Nephron progenitor cell (in vitro differentiated cells): ENCODE measurements around the gene PLEKHG4B.

ENCODE experiments used
- DNase-seq: peaks from one replicate; pipeline ENCODE4 v3.0.0; 2021
- H3K27ac Mint-ChIP-seq: 2 replicates; pipeline ENCODE4 v1.8.0; 2021; ENCODE audit warnings: mild to moderate bottlenecking, moderate library complexity, mixed read lengths
- H3K27me3 Mint-ChIP-seq: 2 replicates; pipeline ENCODE4 v1.8.0; 2021; ENCODE audit warnings: mild to moderate bottlenecking, low read depth, mixed read lengths; ENCODE audit not compliant: poor library complexity
- H3K36me3 Mint-ChIP-seq: 2 replicates; pipeline ENCODE4 v1.8.0; 2021; ENCODE audit warnings: low read depth, mixed read lengths
- H3K4me1 Mint-ChIP-seq: 2 replicates; pipeline ENCODE4 v1.8.0; 2021; ENCODE audit warnings: mixed read lengths
- H3K4me3 Mint-ChIP-seq: 2 replicates; pipeline ENCODE4 v1.8.0; 2021; ENCODE audit warnings: mild to moderate bottlenecking, moderate library complexity, mixed read lengths
- H3K9me3 Mint-ChIP-seq: 2 replicates; pipeline ENCODE4 v1.8.0; 2021; ENCODE audit warnings: mild to moderate bottlenecking, moderate library complexity, mixed read lengths
- TF ChIP-seq, protein P1 (sequence below): fragments of 200-600 bp; sonication (generic); IDR thresholded peaks from 2 replicates; pipeline ENCODE4 v1.5.0; 2021; ENCODE audit warnings: antibody characterized with exemption

Gene PLEKHG4B

GRCh38 chr5:75331-76320, 16.3 kb upstream of the PLEKHG4B start:
- no peak overlapping the region for H3K27ac Mint-ChIP-seq
- H3K4me3 Mint-ChIP-seq = no peak overlapping the region

GRCh38 chr5:76358-77169, 15.4 kb upstream of the PLEKHG4B start:
- H3K27me3 Mint-ChIP-seq = peaks cover 50% of the 10 kb centered on the region
- no peaks in the 10 kb centered on the region for H3K9me3 Mint-ChIP-seq
- TF ChIP-seq, protein P1, sequence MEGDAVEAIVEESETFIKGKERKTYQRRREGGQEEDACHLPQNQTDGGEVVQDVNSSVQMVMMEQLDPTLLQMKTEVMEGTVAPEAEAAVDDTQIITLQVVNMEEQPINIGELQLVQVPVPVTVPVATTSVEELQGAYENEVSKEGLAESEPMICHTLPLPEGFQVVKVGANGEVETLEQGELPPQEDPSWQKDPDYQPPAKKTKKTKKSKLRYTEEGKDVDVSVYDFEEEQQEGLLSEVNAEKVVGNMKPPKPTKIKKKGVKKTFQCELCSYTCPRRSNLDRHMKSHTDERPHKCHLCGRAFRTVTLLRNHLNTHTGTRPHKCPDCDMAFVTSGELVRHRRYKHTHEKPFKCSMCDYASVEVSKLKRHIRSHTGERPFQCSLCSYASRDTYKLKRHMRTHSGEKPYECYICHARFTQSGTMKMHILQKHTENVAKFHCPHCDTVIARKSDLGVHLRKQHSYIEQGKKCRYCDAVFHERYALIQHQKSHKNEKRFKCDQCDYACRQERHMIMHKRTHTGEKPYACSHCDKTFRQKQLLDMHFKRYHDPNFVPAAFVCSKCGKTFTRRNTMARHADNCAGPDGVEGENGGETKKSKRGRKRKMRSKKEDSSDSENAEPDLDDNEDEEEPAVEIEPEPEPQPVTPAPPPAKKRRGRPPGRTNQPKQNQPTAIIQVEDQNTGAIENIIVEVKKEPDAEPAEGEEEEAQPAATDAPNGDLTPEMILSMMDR = no peak
- H3K36me3 Mint-ChIP-seq = no peaks in the 10 kb centered on the region
- H3K4me3 Mint-ChIP-seq = no peak overlapping the region
- DNase-seq = no peak
- peaks cover 38% of the 10 kb centered on the region for H3K4me1 Mint-ChIP-seq
- H3K27ac Mint-ChIP-seq = no peak overlapping the region

More at GRCh38 chr5:75331-76320, 16.3 kb upstream of the PLEKHG4B start:
- Mint-ChIP-seq H3K36me3 (no peaks in the 10 kb centered on the region), H3K27me3 (peaks cover 43% of the 10 kb centered on the region), H3K4me1 (peaks cover 31% of the 10 kb centered on the region), H3K9me3 (no peaks in the 10 kb centered on the region)
- no peak for DNase-seq
- TF ChIP-seq, protein P1 = no peak

- DNase-seq = no peak
- TF ChIP-seq, protein P1 = no peak
- Mint-ChIP-seq H3K27ac (no peak overlapping the region), H3K27me3 (peaks cover 56% of the 10 kb centered on the region), H3K9me3 (no peaks in the 10 kb centered on the region), H3K4me3 (no peak overlapping the region), H3K4me1 (peaks cover 43% of the 10 kb centered on the region), H3K36me3 (no peaks in the 10 kb centered on the region)
Measured at GRCh38 chr5:77170-77501, 14.8 kb upstream of the PLEKHG4B start.

GRCh38 chr5:77546-77945, 14.4 kb upstream of the PLEKHG4B start:
- H3K4me1 Mint-ChIP-seq = peaks cover 47% of the 10 kb centered on the region
- H3K27me3 Mint-ChIP-seq = peaks cover 60% of the 10 kb centered on the region
- H3K27ac Mint-ChIP-seq = no peak overlapping the region
- H3K4me3 Mint-ChIP-seq = no peak overlapping the region
- no peaks in the 10 kb centered on the region for H3K9me3 Mint-ChIP-seq
- no peaks in the 10 kb centered on the region for H3K36me3 Mint-ChIP-seq
- TF ChIP-seq, protein P1 = no peak
- no peak for DNase-seq

GRCh38 chr5:77957-78804, 13.8 kb upstream of the PLEKHG4B start:
- H3K4me1 Mint-ChIP-seq = peaks cover 53% of the 10 kb centered on the region
- H3K9me3 Mint-ChIP-seq = no peaks in the 10 kb centered on the region
- H3K27me3 Mint-ChIP-seq = peaks cover 65% of the 10 kb centered on the region
- TF ChIP-seq, protein P1 = no peak
- no peak overlapping the region for H3K4me3 Mint-ChIP-seq
- no peak overlapping the region for H3K27ac Mint-ChIP-seq
- no peaks in the 10 kb centered on the region for H3K36me3 Mint-ChIP-seq
- no peak for DNase-seq
